RWPE1 (cell line): ENCODE measurements around the gene KLHL10.
"Not testable (repeated sequence)": the region's sequence is repeated elsewhere in the genome, so short reads cannot be mapped to it uniquely, and the experiment has no call there.

Experiments
- CTCF ChIA-PET: fragments of 350-600 bp; sonication (Branson Sonifier 250); formaldehyde crosslinking; extraction: SDS; loops from one replicate; lab custom pipeline; 2021; lab: Yijun Ruan, JAX
- POLR2A ChIA-PET: fragments of 400-600 bp; formaldehyde crosslinking; extraction: SDS; loops from one replicate; lab custom pipeline; 2020; ENCODE audit warnings: antibody characterized with exemption; ENCODE audit not compliant: low non-redundant PET; lab: Yijun Ruan, JAX
- DNase-seq: peaks from one replicate; pipeline ENCODE4 v3.0.0; 2012; ENCODE audit warnings: low spot score
- H3K27ac ChIP-seq: fragments of 450-650 bp; 2 replicates; pipeline ENCODE4 v1.5.1; 2017
- CTCF ChIP-seq: fragments of 450-650 bp; conservative IDR thresholded peaks from 2 replicates; pipeline ENCODE4 v1.5.1; 2017; ENCODE audit warnings: low read depth, mild to moderate bottlenecking

The KLHL10 gene

DNA sequence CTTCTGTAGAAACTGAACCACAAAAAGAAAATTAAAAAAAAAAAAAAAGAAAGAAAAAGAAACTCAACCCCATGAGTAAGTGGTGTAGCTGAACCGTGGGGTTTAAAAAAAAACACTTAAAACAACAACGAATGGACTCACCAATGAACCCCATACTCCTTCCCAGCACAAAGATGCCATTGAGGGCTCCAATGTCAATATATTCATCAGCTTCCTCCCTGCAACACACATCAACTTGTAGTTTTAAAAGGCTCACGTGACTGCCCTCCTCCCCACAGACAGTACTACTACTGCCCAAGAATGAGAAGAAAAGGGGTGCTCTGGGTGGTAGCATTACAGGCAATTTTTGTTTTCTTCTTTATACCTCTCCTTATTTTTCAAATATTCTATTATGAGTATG lies 30.9 kb downstream of the KLHL10 start:
- no peak for TF ChIP-seq CTCF
- no peak for DNase-seq
- H3K27ac ChIP-seq = no peak overlapping the region
- POLR2A ChIA-PET = no interaction called here
- CTCF ChIA-PET = interaction anchor here (0.6 to 0.8 kb wide), 2 partner anchors 13 to 952 kb away, joined by 4 to 5 read pairs; no protein-coding TSS in a partner anchor

- no peak for TF ChIP-seq CTCF
- no peak for DNase-seq
- POLR2A ChIA-PET = no interaction called here
- CTCF ChIA-PET = interaction anchor here (0.7 kb wide), 1 partner anchor 22 kb away, joined by 3 read pairs; no protein-coding TSS in a partner anchor
- peak overlapping the region; percentile 62 for H3K27ac ChIP-seq
These were observed 31.8 kb downstream of the KLHL10 start for GRCh38 chr17:41869426-41869825.

DNA sequence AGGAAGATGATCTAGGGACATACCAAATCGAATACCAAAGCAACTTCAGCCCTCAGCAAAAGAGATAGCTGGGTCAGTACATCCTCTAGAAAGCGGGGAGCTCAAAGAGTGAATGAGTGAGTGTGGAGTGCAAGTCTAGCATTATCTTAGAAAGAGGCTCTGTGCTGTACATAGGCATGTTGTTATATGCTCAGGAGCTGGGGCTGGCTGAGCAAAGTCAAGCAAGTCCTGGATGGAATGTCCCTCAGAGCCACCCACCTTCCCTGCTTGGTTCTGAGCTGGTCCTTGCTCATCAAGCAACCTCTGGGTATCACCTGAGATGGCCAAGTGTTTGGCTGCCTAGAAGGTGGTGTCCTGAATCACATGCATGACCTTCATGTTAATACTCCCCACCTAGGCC lies 32.5 kb downstream of the KLHL10 start:
- TF ChIP-seq CTCF = no peak
- DNase-seq = no peak
- CTCF ChIA-PET = no interaction called here
- POLR2A ChIA-PET = no interaction called here
- peak overlapping the region; percentile 62 for H3K27ac ChIP-seq

DNA sequence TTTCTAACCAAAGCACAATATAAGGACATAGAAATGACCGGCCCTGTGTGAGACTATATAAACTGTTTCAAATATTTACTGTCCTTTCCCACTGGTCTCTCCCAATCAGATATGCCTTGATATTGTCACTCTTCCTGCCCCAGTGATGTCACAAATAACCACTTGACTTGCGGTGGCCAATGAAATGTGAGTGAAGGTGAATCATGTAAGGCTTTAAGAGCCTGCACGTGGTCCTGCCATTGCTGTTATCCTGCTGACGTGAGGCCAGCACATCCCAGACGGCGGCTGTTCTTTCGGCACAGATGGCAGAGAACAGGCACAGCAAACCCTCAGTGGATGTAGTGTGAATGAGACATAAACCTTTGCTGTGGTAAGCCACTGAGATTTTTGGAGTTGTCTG lies 33.0 kb downstream of the KLHL10 start:
- no peak for DNase-seq
- ChIA-PET CTCF (interaction anchor here (1.2 kb wide), 1 partner anchor 16 kb away, joined by 4 read pairs; no protein-coding TSS in a partner anchor), POLR2A (no interaction called here)
- TF ChIP-seq CTCF = no peak
- H3K27ac ChIP-seq = peak overlapping the region; percentile 62

- no peak for DNase-seq
- CTCF ChIA-PET = interaction anchor here (0.6 to 0.7 kb wide), 2 partner anchors 61 to 229 kb away, joined by 3 to 4 read pairs; no protein-coding TSS in a partner anchor
- POLR2A ChIA-PET = no interaction called here
- peak overlapping the region; percentile 10; the same call in 1 of the 2 replicates for H3K27ac ChIP-seq
- TF ChIP-seq CTCF = no peak
These were observed 34.2 kb downstream of the KLHL10 start for GRCh38 chr17:41871789-41872188.

DNA sequence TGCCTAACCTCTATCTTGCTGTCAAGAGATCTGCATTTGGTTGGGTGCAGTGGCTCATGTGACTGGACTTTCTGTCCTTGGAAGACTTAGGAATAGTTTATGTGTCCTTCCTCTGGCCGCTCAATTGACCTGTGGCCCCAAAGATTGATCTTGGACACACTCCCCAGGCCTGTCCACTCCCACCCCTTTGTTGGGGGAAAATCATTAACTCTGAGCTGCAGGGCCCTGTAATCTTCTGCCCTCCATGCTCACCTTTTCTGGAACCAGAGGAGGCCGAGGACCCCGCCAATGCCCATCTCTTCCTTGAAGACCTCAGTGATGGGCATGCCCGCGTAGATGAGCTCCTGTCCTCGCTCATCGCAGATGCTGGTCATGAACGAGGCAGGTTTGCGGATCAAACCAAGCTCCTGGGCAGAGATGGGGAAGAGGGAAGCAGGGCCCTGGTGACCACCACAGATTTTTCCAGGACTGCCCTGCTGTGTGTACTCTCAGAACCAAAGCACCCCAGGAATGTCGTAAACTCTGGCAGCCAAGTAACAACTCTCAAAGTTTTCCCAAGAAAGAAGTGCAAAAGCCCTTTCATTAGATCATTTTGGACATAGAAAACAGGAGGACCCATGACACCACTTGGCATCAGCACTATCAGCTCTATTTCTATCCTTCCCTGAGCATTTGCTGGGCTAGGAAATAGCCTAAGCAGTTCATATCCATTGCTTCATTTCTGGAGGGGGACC lies 36.1 kb downstream of the KLHL10 start:
- CTCF ChIA-PET = interaction anchor here (0.9 kb wide), 1 partner anchor 178 kb away, joined by 3 read pairs; no protein-coding TSS in a partner anchor
- DNase-seq = no peak
- no peak for TF ChIP-seq CTCF
- POLR2A ChIA-PET = no interaction called here
- peak overlapping the region; percentile 12; the same call in 1 of the 2 replicates for H3K27ac ChIP-seq

GRCh38 chr17:41874293-41874670 lies 36.7 kb downstream of the KLHL10 start:
- ChIA-PET CTCF (interaction anchor here (0.7 to 0.9 kb wide), 2 partner anchors 36 to 178 kb away, joined by 3 to 8 read pairs; no protein-coding TSS in a partner anchor), POLR2A (interaction anchor here (0.7 kb wide), 1 partner anchor 80 kb away, joined by 3 read pairs; no protein-coding TSS in a partner anchor)
- DNase-seq = not testable (repeated sequence)
- peak overlapping the region; percentile 12 for H3K27ac ChIP-seq
